CD4-positive, alpha-beta memory T cell (primary cell): ENCODE measurements around the gene FRMD4A. TPM values are rescaled to one million over a fixed set of nuclear protein-coding genes. Genes with fewer than 3 reads are reported as not detected.
"Not testable (repeated sequence)": the region's sequence is repeated elsewhere in the genome, so short reads cannot be mapped to it uniquely, and the experiment has no call there.

Source experiments
- CTCF ChIA-PET: fragments of 350-600 bp; sonication (Branson Sonifier 250); formaldehyde crosslinking; loops from one replicate; lab custom pipeline; 2021; ENCODE audit warnings: inconsistent platforms; ENCODE audit not compliant: partially characterized antibody; lab: Charles Lee
- POLR2A ChIA-PET: fragments of 350-600 bp; sonication (Branson Sonifier 250); formaldehyde crosslinking; loops from one replicate; lab custom pipeline; 2021; ENCODE audit not compliant: partially characterized antibody; lab: Charles Lee
- DNase-seq, 5 donors: peaks; one replicate each; pipeline versions ENCODE4 v3.0.0 to v3.0.0-alpha.2; 2020 to 2022; ENCODE audit warnings: mixed read lengths in 1 of 5
- H3K27ac ChIP-seq: one replicate; pipeline ENCODE4 v1.7.0; 2013; ENCODE audit warnings: low read depth, low read length
- H3K27me3 ChIP-seq: 2 replicates; pipeline ENCODE4 v1.7.0; 2013; ENCODE audit warnings: mild to moderate bottlenecking, low read length, moderate library complexity; ENCODE audit not compliant: insufficient read depth
- H3K36me3 ChIP-seq: 2 replicates; pipeline ENCODE4 v1.7.0; 2013; ENCODE audit warnings: mild to moderate bottlenecking, low read length, moderate library complexity; ENCODE audit not compliant: insufficient read depth
- H3K4me1 ChIP-seq: 2 replicates; pipeline ENCODE4 v1.7.0; 2013; ENCODE audit warnings: mild to moderate bottlenecking, low read length, moderate library complexity; ENCODE audit not compliant: insufficient read depth
- H3K4me3 ChIP-seq, 2 donors: one replicate each; pipeline ENCODE4 v1.7.0; 2013; ENCODE audit warnings: low read length in 2 of 2, mild to moderate bottlenecking in 1 of 2
- H3K9me3 ChIP-seq, 2 donors: one replicate each; pipeline ENCODE4 v1.7.0; 2013; ENCODE audit warnings: low read length in 2 of 2, control low read depth in 1 of 2; ENCODE audit not compliant: control insufficient read depth in 1 of 2
- H3K27ac Mint-ChIP-seq, 7 donors: one replicate each; pipeline ENCODE4 v1.8.0; 2020 to 2021; ENCODE audit warnings: mixed read lengths in 7 of 7, mild to moderate bottlenecking in 6 of 7, inconsistent platforms in 3 of 7, moderate library complexity in 3 of 7
- H3K27me3 Mint-ChIP-seq, 2 donors: one replicate each; pipeline ENCODE4 v1.8.0; 2020 to 2021; ENCODE audit warnings: mixed read lengths in 2 of 2
- H3K36me3 Mint-ChIP-seq, 2 donors: one replicate each; pipeline ENCODE4 v1.8.0; 2020 to 2021; ENCODE audit warnings: mixed read lengths in 2 of 2, inconsistent platforms in 1 of 2, mild to moderate bottlenecking in 1 of 2
- H3K4me1 Mint-ChIP-seq, 4 donors: one replicate each; pipeline ENCODE4 v1.8.0; 2020 to 2021; ENCODE audit warnings: mixed read lengths in 4 of 4, mild to moderate bottlenecking in 1 of 4
- H3K4me3 Mint-ChIP-seq, 8 donors: one replicate each; pipeline ENCODE4 v1.8.0; 2020 to 2021; ENCODE audit warnings: mixed read lengths in 8 of 8, mild to moderate bottlenecking in 7 of 8, moderate library complexity in 6 of 8, inconsistent platforms in 3 of 8
- H3K9me3 Mint-ChIP-seq, 8 donors: one replicate each; pipeline ENCODE4 v1.8.0; 2020 to 2021; ENCODE audit warnings: mixed read lengths in 8 of 8, mild to moderate bottlenecking in 5 of 8, inconsistent platforms in 3 of 8, moderate library complexity in 1 of 8
- intact Hi-C: fragments of 100-400 bp; cut with micrococcal nuclease; formaldehyde crosslinking; loops from one replicate; pipeline ENCODE4 v1.15.1; 2023
- polyA plus RNA-seq, 2 donors: library from polyadenylated mRNA; unstranded; fragments of 300-500 nt; fragmentation: Illumina TruSeq; gene quantifications; one replicate each; pipeline ENCODE4 v1.2.3, GENCODE V29; 2021
- total RNA-seq, 2 experiments: library from RNA; stranded (reverse); gene quantifications; one replicate each; pipeline ENCODE4 v1.2.3, GENCODE V29; 2021

Gene FRMD4A
- total and polyA plus RNA-seq, 4 experiments from 2014 or later, result 0.89 to 2.4 (median 1.9) TPM; not detected in 1

GRCh38 chr10:13787015-13787421, 543.7 kb downstream of the FRMD4A start:
- H3K9me3 Mint-ChIP-seq, result peaks cover 0 to 2% (median 0%) of the 10 kb centered on the region in 8 donors
- ChIA-PET POLR2A (interaction anchor here (0.5 to 2.1 kb wide), 20 partner anchors 9 to 936 kb away, joined by 3 to 19 read pairs (median 4); partner anchors contain the start of genes PRPF18 and SEPHS1), CTCF (interaction anchor here (0.8 to 3.4 kb wide), 13 partner anchors 9 to 737 kb away, joined by 3 to 21 read pairs (median 4); no protein-coding TSS in a partner anchor)
- Histone ChIP-seq H3K27ac (peak overlapping the region; percentile 91), H3K9me3 (no peaks in the 10 kb centered on the region), H3K4me3 (peak overlapping the region in 1 of 2 donors; percentile 32), H3K4me1 (peaks cover 51% of the 10 kb centered on the region), H3K36me3 (no peaks in the 10 kb centered on the region), H3K27me3 (no peaks in the 10 kb centered on the region)
- intact Hi-C loops, result loop anchor here (1.0 to 10.0 kb wide), 9 partner anchors 201 to 1378 kb away; partner anchors contain the start of genes DCLRE1C, MEIG1, NMT2 and PRPF18
- H3K4me1 Mint-ChIP-seq, result peaks cover 10 to 34% (median 25%) of the 10 kb centered on the region in 4 donors
- no peaks in the 10 kb centered on the region for H3K27me3 Mint-ChIP-seq
- peak; percentile 87 to 94 (median 91) for DNase-seq
- no peaks in the 10 kb centered on the region for H3K36me3 Mint-ChIP-seq
- H3K4me3 Mint-ChIP-seq, result peak overlapping the region; percentile 65 to 91 (median 81)
- H3K27ac Mint-ChIP-seq, result no peak overlapping the region

- no peak overlapping the region for H3K4me3 ChIP-seq
- intact Hi-C loops, result loop anchor here (10.0 kb wide), 2 partner anchors 1171 to 1381 kb away; partner anchors contain the start of genes DCLRE1C, MEIG1 and NMT2
- Mint-ChIP-seq H3K4me1 (peaks cover 10 to 34% (median 23%) of the 10 kb centered on the region in 4 donors), H3K36me3 (no peaks in the 10 kb centered on the region), H3K27me3 (no peaks in the 10 kb centered on the region), H3K4me3 (peak overlapping the region in 1 of 8 donors; percentile 42), H3K9me3 (peaks cover 0 to 2% (median 0%) of the 10 kb centered on the region in 8 donors), H3K27ac (peak overlapping the region in 6 of 7 donors; percentile 87 to 98 (median 96))
- CTCF ChIA-PET, result interaction anchor here (0.6 to 3.4 kb wide), 31 partner anchors 11 to 1043 kb away, joined by 3 to 21 read pairs (median 3); no protein-coding TSS in a partner anchor
- no peaks in the 10 kb centered on the region for H3K9me3 ChIP-seq
- H3K4me1 ChIP-seq, result peaks cover 35% of the 10 kb centered on the region
- no peak overlapping the region for H3K27ac ChIP-seq
- H3K27me3 ChIP-seq, result no peaks in the 10 kb centered on the region
- peak in 3 of 5 donors; percentile 43 to 52 (median 47) for DNase-seq
- POLR2A ChIA-PET, result interaction anchor here (0.8 to 1.3 kb wide), 4 partner anchors 12 to 310 kb away, joined by 3 to 4 read pairs (median 3); no protein-coding TSS in a partner anchor
- H3K36me3 ChIP-seq, result no peaks in the 10 kb centered on the region
Observed at GRCh38 chr10:13784067-13784466, 546.7 kb downstream of the FRMD4A start.

GRCh38 chr10:13779748-13780147, 551.0 kb downstream of the FRMD4A start:
- no peaks in the 10 kb centered on the region for H3K36me3 ChIP-seq
- H3K9me3 ChIP-seq, result no peaks in the 10 kb centered on the region
- H3K27me3 ChIP-seq, result no peaks in the 10 kb centered on the region
- H3K27ac Mint-ChIP-seq, result peak overlapping the region in 1 of 7 donors; percentile 6
- no peak overlapping the region for H3K4me3 Mint-ChIP-seq
- H3K4me1 Mint-ChIP-seq, result peaks cover 7 to 12% (median 10%) of the 10 kb centered on the region in 4 donors
- intact Hi-C loops, result loop anchor here (2.0 to 10.0 kb wide), 3 partner anchors 193 to 1385 kb away; partner anchors contain the start of genes DCLRE1C, MEIG1, NMT2 and PRPF18
- ChIA-PET POLR2A (no interaction called here), CTCF (no interaction called here)
- peaks cover 7 to 9% of the 10 kb centered on the region in 2 donors for H3K27me3 Mint-ChIP-seq
- H3K36me3 Mint-ChIP-seq, result no peaks in the 10 kb centered on the region
- H3K4me3 ChIP-seq, result no peak overlapping the region
- no peak overlapping the region for H3K27ac ChIP-seq
- DNase-seq, result no peak
- peaks cover 0 to 2% (median 0%) of the 10 kb centered on the region in 8 donors for H3K9me3 Mint-ChIP-seq
- peaks cover 6% of the 10 kb centered on the region for H3K4me1 ChIP-seq

- H3K4me1 ChIP-seq, H3K9me3 ChIP-seq, CTCF ChIA-PET, DNase-seq, H3K4me3 ChIP-seq, POLR2A ChIA-PET, H3K36me3 ChIP-seq, H3K27me3 ChIP-seq, H3K4me3 Mint-ChIP-seq, H3K27ac ChIP-seq, H3K4me1 Mint-ChIP-seq, H3K36me3 Mint-ChIP-seq, H3K9me3 Mint-ChIP-seq: not testable (repeated sequence)
- intact Hi-C loops, result loop anchor here (1.0 to 2.0 kb wide), 3 partner anchors 118 to 406 kb away; partner anchors contain the start of gene PRPF18
- peak overlapping the region in 1 of 7 donors; percentile 68 for H3K27ac Mint-ChIP-seq
- H3K27me3 Mint-ChIP-seq, result peaks cover 13 to 15% of the 10 kb centered on the region in 2 donors
Observed at GRCh38 chr10:13778693-13778960, 552.1 kb downstream of the FRMD4A start.

- intact Hi-C loops, result no loop called here
- Mint-ChIP-seq H3K27me3 (peaks cover 20 to 21% of the 10 kb centered on the region in 2 donors), H3K9me3 (peaks cover 0 to 2% (median 0%) of the 10 kb centered on the region in 8 donors), H3K4me1 (peaks cover 0 to 6% (median 2%) of the 10 kb centered on the region in 4 donors), H3K27ac (no peak overlapping the region), H3K36me3 (no peaks in the 10 kb centered on the region), H3K4me3 (no peak overlapping the region)
- DNase-seq, result no peak
- POLR2A ChIA-PET, result no interaction called here
- Histone ChIP-seq H3K27me3 (no peaks in the 10 kb centered on the region), H3K4me3 (no peak overlapping the region), H3K9me3 (no peaks in the 10 kb centered on the region), H3K27ac (no peak overlapping the region), H3K4me1 (no peaks in the 10 kb centered on the region), H3K36me3 (no peaks in the 10 kb centered on the region)
- CTCF ChIA-PET, result interaction anchor here (0.7 to 2.0 kb wide), 9 partner anchors 10 to 574 kb away, joined by 3 to 18 read pairs (median 4); no protein-coding TSS in a partner anchor
Observed at GRCh38 chr10:13776861-13777311, 553.8 kb downstream of the FRMD4A start.

- intact Hi-C loops, result no loop called here
Observed at GRCh38 chr10:13775786-13776775, 554.6 kb downstream of the FRMD4A start.

More at GRCh38 chr10:13775786-13776775, 554.6 kb downstream of the FRMD4A start:
- Histone ChIP-seq H3K27me3 (no peaks in the 10 kb centered on the region), H3K4me3 (no peak overlapping the region), H3K27ac (no peak overlapping the region), H3K9me3 (no peaks in the 10 kb centered on the region), H3K4me1 (no peaks in the 10 kb centered on the region), H3K36me3 (no peaks in the 10 kb centered on the region)
- Mint-ChIP-seq H3K4me3 (no peak overlapping the region), H3K27ac (no peak overlapping the region), H3K4me1 (peaks cover 0 to 6% (median 2%) of the 10 kb centered on the region in 4 donors), H3K36me3 (no peaks in the 10 kb centered on the region), H3K9me3 (peaks cover 0 to 2% (median 0%) of the 10 kb centered on the region in 8 donors), H3K27me3 (peaks cover 20 to 21% of the 10 kb centered on the region in 2 donors)
- ChIA-PET POLR2A (no interaction called here), CTCF (interaction anchor here (0.9 to 2.0 kb wide), 4 partner anchors 109 to 404 kb away, joined by 3 to 18 read pairs (median 5); partner anchors contain the start of gene PRPF18)
- DNase-seq, result no peak
